Right ventricle myocardium superior (tissue), 1 donor: ENCODE data around the gene KMT5C. TPM values are rescaled to one million over a fixed set of nuclear protein-coding genes. Genes with fewer than 3 reads are reported as not detected.

Source experiments
- ATAC-seq: fragments of 200-7000 bp; cut with Tn5 transposase; one replicate; pipeline ENCODE4 v1.9.1; 2020; ENCODE audit warnings: mild to moderate bottlenecking; ENCODE audit not compliant: poor library complexity
- DNase-seq: peaks from one replicate; pipeline ENCODE4 v3.0.0-alpha.2; 2020
- intact Hi-C: fragments of 100-400 bp; cut with DNase I; formaldehyde crosslinking; loops from one replicate; pipeline ENCODE4 v1.11.2; 2022
- total RNA-seq: library from RNA; stranded (reverse); fragmentation: NEBNext Ultra II Directional; extraction: Animal tissue kit (Norgen Biotek cat#: 25700); gene quantifications from one replicate; pipeline ENCODE4 v1.2.1, GENCODE V29; 2021
- donor health status: DM: no; HTN: yes; CAD: no; lungs with severe emphysema.

Gene KMT5C
- total RNA-seq, 1 donor from 2014 or later, result 6.6 TPM

- intact Hi-C loops, result no loop called here
- ATAC-seq, result no peak
- DNase-seq, result no peak
These were observed 2.2 kb downstream of the KMT5C start for GRCh38 chr19:55341595-55342531.

GRCh38 chr19:55344444-55344843 is 4.8 kb downstream of the KMT5C start:
- ATAC-seq, result no peak
- no peak for DNase-seq
- intact Hi-C loops, result no loop called here

GRCh38 chr19:55345101-55345817 is 5.6 kb downstream of the KMT5C start:
- ATAC-seq, result no peak
- DNase-seq, result no peak
- intact Hi-C loops, result no loop called here

GRCh38 chr19:55345818-55346724 is 6.4 kb downstream of the KMT5C start:
- intact Hi-C loops, result no loop called here

GRCh38 chr19:55346725-55347441 is 7.2 kb downstream of the KMT5C start:
- intact Hi-C loops, result no loop called here
- peak; percentile 30 for ATAC-seq
- DNase-seq, result no peak

More at GRCh38 chr19:55345818-55346724, 6.4 kb downstream of the KMT5C start:
- DNase-seq (peak; percentile 71), ATAC-seq (peak; percentile 23)

- intact Hi-C loops, result no loop called here
- no peak for ATAC-seq
- no peak for DNase-seq
These were observed 7.8 kb downstream of the KMT5C start for GRCh38 chr19:55347442-55348009.

- DNase-seq (no peak), ATAC-seq (no peak)
- intact Hi-C loops, result no loop called here
These were observed 8.8 kb downstream of the KMT5C start for GRCh38 chr19:55348317-55349034.

- no peak for DNase-seq
- intact Hi-C loops, result no loop called here
- no peak for ATAC-seq
These were observed 11.1 kb downstream of the KMT5C start for GRCh38 chr19:55350620-55351315.

- ATAC-seq (no peak), DNase-seq (no peak)
- intact Hi-C loops, result no loop called here
These were observed 12.4 kb downstream of the KMT5C start for GRCh38 chr19:55352040-55352439.

- intact Hi-C loops, result no loop called here
- DNase-seq, result no peak
These were observed 13.0 kb downstream of the KMT5C start for GRCh38 chr19:55352549-55353145.

GRCh38 chr19:55353356-55353802 is 13.7 kb downstream of the KMT5C start:
- intact Hi-C loops, result no loop called here
- ATAC-seq, result no peak
- DNase-seq, result no peak

More at GRCh38 chr19:55352549-55353145, 13.0 kb downstream of the KMT5C start:
- no peak for ATAC-seq

GRCh38 chr19:55353803-55354697 is 14.4 kb downstream of the KMT5C start:
- ATAC-seq, result peak; percentile 90
- peak; percentile 81 for DNase-seq
- intact Hi-C loops, result no loop called here

- intact Hi-C loops, result no loop called here
- DNase-seq (no peak), ATAC-seq (no peak)
These were observed 15.1 kb downstream of the KMT5C start, which contains the start of gene COX6B2 for GRCh38 chr19:55354698-55355212. Gene COX6B2, minus strand, starts transcription at chr19:55354719. Its CDS starts 198 bp downstream, at chr19:55354521.

- intact Hi-C loops, result no loop called here
- no peak for DNase-seq
These were observed 15.6 kb downstream of the KMT5C start for GRCh38 chr19:55355213-55355821.

GRCh38 chr19:55358493-55358892 is 18.8 kb downstream of the KMT5C start:
- intact Hi-C loops, result no loop called here
- ATAC-seq (no peak), DNase-seq (no peak)

More at GRCh38 chr19:55355213-55355821, 15.6 kb downstream of the KMT5C start:
- no peak for ATAC-seq
